Panc1 (cell line): ENCODE measurements around the gene ITGA3. TPM values are rescaled to one million over a fixed set of nuclear protein-coding genes. Genes with fewer than 3 reads are reported as not detected.

Experiments used
- ATAC-seq: fragments of 200-7000 bp; cut with Tn5 transposase; 2 replicates; pipeline ENCODE4 v1.9.1; 2020; ENCODE audit warnings: mild to moderate bottlenecking, moderate library complexity
- BruUV-seq: library from RNA; stranded (reverse); fragments of 400-500 nt; replicated peaks from 2 replicates; lab custom pipeline; 2021; lab: Mats Ljungman, UMichigan
- CTCF ChIA-PET: fragments of 300-600 bp; sonication (Branson Sonifier 250); formaldehyde crosslinking; loops from one replicate; lab custom pipeline; 2022; ENCODE audit warnings: antibody characterized with exemption; lab: Charles Lee
- POLR2A ChIA-PET: fragments of 300-600 bp; sonication (Branson Sonifier 250); formaldehyde crosslinking; loops from one replicate; lab custom pipeline; 2022; ENCODE audit warnings: antibody characterized with exemption; lab: Charles Lee
- DNase-seq: peaks from one replicate; pipeline ENCODE4 v3.0.0-alpha.2; 2010; ENCODE audit warnings: low read depth, low spot score
- H3K27ac ChIP-seq: 2 replicates; pipeline ENCODE4 v1.5.1; 2011; ENCODE audit warnings: mild to moderate bottlenecking, low read length, inconsistent platforms
- H3K27me3 ChIP-seq: fragments of 200-500 bp; sonication (Bioruptor generic); 2 replicates; pipeline ENCODE4 v1.6.0; 2014; ENCODE audit warnings: low read length, inconsistent platforms; ENCODE audit not compliant: control insufficient read depth, insufficient read depth
- H3K36me3 ChIP-seq: fragments of 200-500 bp; sonication (Bioruptor generic); 2 replicates; pipeline ENCODE4 v1.5.1; 2014; ENCODE audit warnings: inconsistent platforms, mild to moderate bottlenecking, low read length, moderate library complexity; ENCODE audit not compliant: control insufficient read depth, insufficient read depth
- H3K4me1 ChIP-seq: 2 replicates; pipeline ENCODE4 v1.5.1; 2011; ENCODE audit warnings: inconsistent platforms, mild to moderate bottlenecking, low read length, moderate library complexity; ENCODE audit not compliant: control insufficient read depth, insufficient read depth
- H3K4me3 ChIP-seq, 2 experiments: 2 replicates each; pipeline ENCODE4 v1.5.1; 2011 to 2012; ENCODE audit warnings: low read depth in 2 of 2, low read length in 2 of 2, mild to moderate bottlenecking in 2 of 2, inconsistent platforms in 1 of 2, moderate library complexity in 1 of 2
- H3K9me3 ChIP-seq: fragments of 200-500 bp; sonication (Bioruptor generic); 2 replicates; pipeline ENCODE4 v1.5.1; 2014; ENCODE audit warnings: low read depth, mild to moderate bottlenecking, inconsistent platforms, low read length, moderate library complexity; ENCODE audit not compliant: control insufficient read depth, insufficient read depth
- POLR2AphosphoS5 ChIP-seq: IDR thresholded peaks from 2 replicates; pipeline ENCODE4 v1.6.1; 2012; ENCODE audit warnings: mild to moderate bottlenecking, low read depth, low read length, moderate library complexity
- SIN3A ChIP-seq: IDR thresholded peaks from 2 replicates; pipeline ENCODE4 v1.6.1; 2012; ENCODE audit warnings: low read depth, mild to moderate bottlenecking, low read length, moderate library complexity, borderline replicate concordance; ENCODE audit not compliant: insufficient read depth
- TCF7L2 ChIP-seq: IDR thresholded peaks from 2 replicates; pipeline ENCODE4 v1.6.1; 2011; ENCODE audit warnings: mild to moderate bottlenecking, low read depth, low read length, inconsistent platforms
- in situ Hi-C: cut with HindIII; loops from 2 replicates; pipeline ENCODE4 v1.10.0; 2016; ENCODE audit warnings: low sequenced_read_pairs, low pct_unique_long_range_greater_than_20kb
- intact Hi-C: fragments of 100-400 bp; cut with micrococcal nuclease; formaldehyde crosslinking; loops from one replicate; pipeline ENCODE4 v1.10.0; 2022; ENCODE audit not compliant: unreplicated experiment
- total RNA-seq: library from RNA; stranded (reverse); gene quantifications from one replicate; pipeline ENCODE4 v1.2.1, GENCODE V29; 2021; ENCODE audit not compliant: unreplicated experiment
- TF ChIP-seq, protein P1 (sequence below): fragments of 450-650 bp; IDR thresholded peaks from 2 replicates; pipeline ENCODE4 v1.5.1; 2017; ENCODE audit warnings: mild to moderate bottlenecking
- TF ChIP-seq, protein P2 (sequence below), 2 experiments: IDR thresholded peaks; 2 replicates each; pipeline ENCODE4 v1.6.1; 2011 to 2012; ENCODE audit warnings: low read depth in 2 of 2, control low read depth in 1 of 2, low read length in 1 of 2, mild to moderate bottlenecking in 1 of 2, moderate library complexity in 1 of 2; ENCODE audit not compliant: insufficient read depth in 1 of 2

The ITGA3 gene
- total RNA-seq, 1 experiment from 2014 or later: 439 TPM

DNA sequence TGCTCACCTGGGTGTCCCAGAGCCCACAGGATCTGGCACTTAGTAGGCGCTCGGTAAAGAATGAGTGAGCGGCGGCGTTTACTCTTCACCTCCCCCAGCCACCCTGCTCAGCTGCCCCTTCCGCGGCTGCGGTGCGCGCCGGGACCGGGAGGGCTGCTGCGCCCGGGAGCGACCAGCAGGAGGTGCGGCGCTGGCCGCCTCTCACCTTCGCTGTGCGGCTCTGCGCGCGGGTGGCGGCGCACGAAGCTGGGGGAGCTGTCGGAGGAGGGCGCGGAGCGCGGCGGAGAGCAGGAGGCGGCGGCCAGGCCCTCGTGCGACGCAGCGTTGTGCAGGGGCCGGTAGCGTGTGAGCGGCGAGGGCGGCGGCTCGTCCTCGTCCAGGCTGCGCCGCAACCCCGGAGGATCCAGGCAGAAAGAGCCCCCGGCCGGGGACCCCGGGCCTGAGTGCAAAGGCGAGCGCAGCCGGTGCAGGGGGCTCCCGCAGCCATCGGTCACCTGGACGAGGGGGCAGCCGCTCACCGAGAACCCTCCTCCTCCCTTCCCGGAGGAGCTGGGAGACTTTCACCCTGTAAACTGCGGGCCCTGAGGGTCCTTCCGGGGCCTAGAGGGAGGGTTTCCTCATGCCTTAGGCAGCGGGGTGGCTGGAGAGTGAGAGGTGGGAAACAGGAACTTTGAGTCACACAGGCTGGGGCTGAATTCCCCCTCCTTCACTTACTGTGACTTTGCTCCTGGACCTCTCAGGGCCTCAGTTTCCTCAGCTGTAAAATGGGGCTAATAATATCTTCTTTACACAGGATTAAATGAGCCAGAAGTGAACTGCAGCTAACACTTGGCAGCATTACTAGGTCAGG lies 61.5 kb downstream of the ITGA3 start:
- H3K4me1 ChIP-seq: peaks cover 6% of the 10 kb centered on the region; the same call in 1 of the 2 replicates
- H3K36me3 ChIP-seq: no peaks in the 10 kb centered on the region
- H3K4me3 ChIP-seq: no peak overlapping the region
- in situ Hi-C loops (no loop called here), intact Hi-C loops (no loop called here)
- ChIA-PET POLR2A (no interaction called here), CTCF (interaction anchor here (1.0 kb wide), 1 partner anchor 45 kb away, joined by 3 read pairs; no protein-coding TSS in a partner anchor)
- no peak overlapping the region for H3K27ac ChIP-seq
- TF ChIP-seq TCF7L2: no peak
- TF ChIP-seq, protein P1, sequence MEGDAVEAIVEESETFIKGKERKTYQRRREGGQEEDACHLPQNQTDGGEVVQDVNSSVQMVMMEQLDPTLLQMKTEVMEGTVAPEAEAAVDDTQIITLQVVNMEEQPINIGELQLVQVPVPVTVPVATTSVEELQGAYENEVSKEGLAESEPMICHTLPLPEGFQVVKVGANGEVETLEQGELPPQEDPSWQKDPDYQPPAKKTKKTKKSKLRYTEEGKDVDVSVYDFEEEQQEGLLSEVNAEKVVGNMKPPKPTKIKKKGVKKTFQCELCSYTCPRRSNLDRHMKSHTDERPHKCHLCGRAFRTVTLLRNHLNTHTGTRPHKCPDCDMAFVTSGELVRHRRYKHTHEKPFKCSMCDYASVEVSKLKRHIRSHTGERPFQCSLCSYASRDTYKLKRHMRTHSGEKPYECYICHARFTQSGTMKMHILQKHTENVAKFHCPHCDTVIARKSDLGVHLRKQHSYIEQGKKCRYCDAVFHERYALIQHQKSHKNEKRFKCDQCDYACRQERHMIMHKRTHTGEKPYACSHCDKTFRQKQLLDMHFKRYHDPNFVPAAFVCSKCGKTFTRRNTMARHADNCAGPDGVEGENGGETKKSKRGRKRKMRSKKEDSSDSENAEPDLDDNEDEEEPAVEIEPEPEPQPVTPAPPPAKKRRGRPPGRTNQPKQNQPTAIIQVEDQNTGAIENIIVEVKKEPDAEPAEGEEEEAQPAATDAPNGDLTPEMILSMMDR: no peak; the same call in 1 of the 2 replicates
- TF ChIP-seq, protein P2, sequence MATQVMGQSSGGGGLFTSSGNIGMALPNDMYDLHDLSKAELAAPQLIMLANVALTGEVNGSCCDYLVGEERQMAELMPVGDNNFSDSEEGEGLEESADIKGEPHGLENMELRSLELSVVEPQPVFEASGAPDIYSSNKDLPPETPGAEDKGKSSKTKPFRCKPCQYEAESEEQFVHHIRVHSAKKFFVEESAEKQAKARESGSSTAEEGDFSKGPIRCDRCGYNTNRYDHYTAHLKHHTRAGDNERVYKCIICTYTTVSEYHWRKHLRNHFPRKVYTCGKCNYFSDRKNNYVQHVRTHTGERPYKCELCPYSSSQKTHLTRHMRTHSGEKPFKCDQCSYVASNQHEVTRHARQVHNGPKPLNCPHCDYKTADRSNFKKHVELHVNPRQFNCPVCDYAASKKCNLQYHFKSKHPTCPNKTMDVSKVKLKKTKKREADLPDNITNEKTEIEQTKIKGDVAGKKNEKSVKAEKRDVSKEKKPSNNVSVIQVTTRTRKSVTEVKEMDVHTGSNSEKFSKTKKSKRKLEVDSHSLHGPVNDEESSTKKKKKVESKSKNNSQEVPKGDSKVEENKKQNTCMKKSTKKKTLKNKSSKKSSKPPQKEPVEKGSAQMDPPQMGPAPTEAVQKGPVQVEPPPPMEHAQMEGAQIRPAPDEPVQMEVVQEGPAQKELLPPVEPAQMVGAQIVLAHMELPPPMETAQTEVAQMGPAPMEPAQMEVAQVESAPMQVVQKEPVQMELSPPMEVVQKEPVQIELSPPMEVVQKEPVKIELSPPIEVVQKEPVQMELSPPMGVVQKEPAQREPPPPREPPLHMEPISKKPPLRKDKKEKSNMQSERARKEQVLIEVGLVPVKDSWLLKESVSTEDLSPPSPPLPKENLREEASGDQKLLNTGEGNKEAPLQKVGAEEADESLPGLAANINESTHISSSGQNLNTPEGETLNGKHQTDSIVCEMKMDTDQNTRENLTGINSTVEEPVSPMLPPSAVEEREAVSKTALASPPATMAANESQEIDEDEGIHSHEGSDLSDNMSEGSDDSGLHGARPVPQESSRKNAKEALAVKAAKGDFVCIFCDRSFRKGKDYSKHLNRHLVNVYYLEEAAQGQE (IDR thresholded peaks at IDR 0.05; ENCODE audit: insufficient read depth in 1 of 2, low read depth in 2 of 2, low read length in 1 of 2): no peak
- TF ChIP-seq SIN3A: no peak
- TF ChIP-seq POLR2AphosphoS5: no peak
- H3K27me3 ChIP-seq: no peaks in the 10 kb centered on the region
- peak; percentile 62 for ATAC-seq
- no TSS peak for BruUV-seq
- H3K9me3 ChIP-seq: no peaks in the 10 kb centered on the region
- DNase-seq: no peak

DNA sequence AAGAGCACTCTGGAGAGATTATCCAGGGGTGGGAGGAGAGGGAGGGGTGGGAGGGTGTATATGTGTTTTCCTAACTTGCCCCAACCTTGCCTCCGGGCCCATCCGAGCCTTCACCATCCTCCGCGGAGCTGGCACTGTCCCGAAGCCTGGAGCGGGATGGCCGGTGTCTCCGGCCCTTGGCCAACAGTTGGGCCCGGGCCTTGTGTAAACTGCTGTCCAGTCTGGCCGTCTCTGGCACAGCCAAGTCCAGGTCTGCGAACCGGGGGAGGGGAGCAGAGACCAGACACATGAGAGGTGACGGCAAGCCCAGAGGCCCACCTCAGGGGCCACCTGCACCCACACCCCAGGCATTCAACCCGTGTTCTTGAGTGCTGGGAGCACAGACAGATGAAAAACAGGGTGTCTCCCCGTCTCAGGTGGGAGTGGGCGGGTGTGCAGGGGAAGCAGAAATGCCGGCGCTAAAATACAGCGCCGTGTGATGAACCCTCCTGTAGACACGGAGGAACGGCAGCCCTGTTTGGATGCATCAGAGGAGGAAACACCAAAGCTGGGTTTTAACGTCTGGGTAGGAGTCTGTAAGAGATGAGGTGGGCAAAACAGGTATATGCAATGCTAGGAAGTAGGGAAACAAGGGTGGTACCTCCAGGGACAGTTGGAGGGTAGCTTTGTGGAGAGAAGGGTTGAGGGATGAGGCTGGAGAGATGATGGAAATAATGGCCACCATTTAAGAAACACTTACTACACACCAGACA lies 62.3 kb downstream of the ITGA3 start:
- DNase-seq (no peak), ATAC-seq (no peak)
- Histone ChIP-seq H3K4me1 (0 out of 2 replicates have a peak, but pooled peaks cover 2% of the 10 kb centered on the region), H3K36me3 (no peaks in the 10 kb centered on the region), H3K9me3 (no peaks in the 10 kb centered on the region), H3K27ac (no peak overlapping the region), H3K27me3 (no peaks in the 10 kb centered on the region), H3K4me3 (no peak overlapping the region)
- ChIA-PET POLR2A (no interaction called here), CTCF (interaction anchor here (0.6 to 1.0 kb wide), 2 partner anchors 23 to 26 kb away, joined by 3 to 11 read pairs; no protein-coding TSS in a partner anchor)
- TF ChIP-seq POLR2AphosphoS5 (no peak), TCF7L2 (no peak), SIN3A (no peak)
- TF ChIP-seq, protein P1: no peak
- TF ChIP-seq, protein P2 (IDR thresholded peaks at IDR 0.05; ENCODE audit: insufficient read depth in 1 of 2, low read depth in 2 of 2, low read length in 1 of 2): no peak
- intact Hi-C loops: no loop called here
- in situ Hi-C loops: no loop called here
- BruUV-seq: no TSS peak
